Measurements from ENCODE around the gene GAN. TPM values are rescaled to one million over a fixed set of nuclear protein-coding genes. Genes with fewer than 3 reads are reported as not detected.

GAN gene
- total RNA-seq, 1 donor from 2014 or later, result 8.6 TPM

- DNase-seq (no peak), ATAC-seq (ENCODE audit: low read depth) (no peak)
- ChIA-PET POLR2A (no interaction called here), CTCF (no interaction called here)
- Mint-ChIP-seq H3K9me3 (peaks cover 19% of the 10 kb centered on the region), H3K27ac (no peak overlapping the region), H3K4me1 (no peaks in the 10 kb centered on the region), H3K4me3 (no peak overlapping the region), H3K27me3 (no peaks in the 10 kb centered on the region), H3K36me3 (ENCODE audit: low read depth) (peaks cover 42% of the 10 kb centered on the region)
- no peak for TF ChIP-seq CTCF (IDR thresholded peaks at IDR 0.05)
- intact Hi-C loops (cut with micrococcal nuclease), result no loop called here
These were observed 35.5 kb downstream of the GAN start for GRCh38 chr16:81350306-81350615.

GRCh38 chr16:81353895-81354294 lies 39.1 kb downstream of the GAN start:
- intact Hi-C loops (cut with micrococcal nuclease), result no loop called here
- CTCF ChIA-PET, result no interaction called here

GRCh38 chr16:81357711-81358260 lies 43.0 kb downstream of the GAN start:
- ChIA-PET CTCF (no interaction called here), POLR2A (no interaction called here)
- intact Hi-C loops (cut with micrococcal nuclease), result no loop called here

More at GRCh38 chr16:81353895-81354294, 39.1 kb downstream of the GAN start:
- no peak for ATAC-seq (ENCODE audit: low read depth)
- Mint-ChIP-seq H3K4me1 (no peaks in the 10 kb centered on the region), H3K27me3 (no peaks in the 10 kb centered on the region), H3K9me3 (no peaks in the 10 kb centered on the region), H3K27ac (no peak overlapping the region), H3K36me3 (ENCODE audit: low read depth) (peaks cover 42% of the 10 kb centered on the region), H3K4me3 (no peak overlapping the region)
- POLR2A ChIA-PET, result interaction anchor here (0.7 kb wide), 1 partner anchor 888 kb away, joined by 6 read pairs; no protein-coding TSS in a partner anchor
- no peak for DNase-seq
- no peak for TF ChIP-seq CTCF (IDR thresholded peaks at IDR 0.05)

GRCh38 chr16:81358860-81359259 lies 44.1 kb downstream of the GAN start:
- no peaks in the 10 kb centered on the region for H3K9me3 Mint-ChIP-seq
- ChIA-PET CTCF (interaction anchor here (0.7 to 1.0 kb wide), 2 partner anchors 11 to 371 kb away, joined by 4 read pairs; no protein-coding TSS in a partner anchor), POLR2A (no interaction called here)
- TF ChIP-seq CTCF (IDR thresholded peaks at IDR 0.05), result no peak
- H3K36me3 Mint-ChIP-seq (ENCODE audit: low read depth), result peaks cover 51% of the 10 kb centered on the region
- ATAC-seq (ENCODE audit: low read depth) (no peak), DNase-seq (no peak)
- no peak overlapping the region for H3K4me3 Mint-ChIP-seq
- H3K27me3 Mint-ChIP-seq, result no peaks in the 10 kb centered on the region
- H3K4me1 Mint-ChIP-seq, result no peaks in the 10 kb centered on the region
- no peak overlapping the region for H3K27ac Mint-ChIP-seq
- intact Hi-C loops (cut with micrococcal nuclease), result no loop called here

More at GRCh38 chr16:81357711-81358260, 43.0 kb downstream of the GAN start:
- H3K36me3 Mint-ChIP-seq (ENCODE audit: low read depth), result peaks cover 46% of the 10 kb centered on the region
- no peak overlapping the region for H3K4me3 Mint-ChIP-seq
- no peaks in the 10 kb centered on the region for H3K27me3 Mint-ChIP-seq
- H3K27ac Mint-ChIP-seq, result no peak overlapping the region
- no peaks in the 10 kb centered on the region for H3K4me1 Mint-ChIP-seq
- ATAC-seq (ENCODE audit: low read depth) (no peak), DNase-seq (no peak)
- TF ChIP-seq CTCF (IDR thresholded peaks at IDR 0.05), result no peak
- no peaks in the 10 kb centered on the region for H3K9me3 Mint-ChIP-seq

GRCh38 chr16:81360135-81360534 lies 45.4 kb downstream of the GAN start:
- ChIA-PET CTCF (no interaction called here), POLR2A (interaction anchor here (0.7 kb wide), 1 partner anchor 46 kb away, joined by 3 read pairs; the partner anchor contains the start of gene GAN)
- DNase-seq (no peak), ATAC-seq (ENCODE audit: low read depth) (no peak)
- Mint-ChIP-seq H3K9me3 (no peaks in the 10 kb centered on the region), H3K27me3 (no peaks in the 10 kb centered on the region), H3K36me3 (ENCODE audit: low read depth) (peaks cover 49% of the 10 kb centered on the region), H3K4me3 (no peak overlapping the region), H3K4me1 (no peaks in the 10 kb centered on the region), H3K27ac (no peak overlapping the region)
- intact Hi-C loops (cut with micrococcal nuclease), result no loop called here
- TF ChIP-seq CTCF (IDR thresholded peaks at IDR 0.05), result no peak
